Neural cell (in vitro differentiated cells): ENCODE results near the gene EFS.

Experiments used
- EP300 ChIP-seq: fragments of 450-650 bp; conservative IDR thresholded peaks from 2 replicates; pipeline ENCODE4 v1.6.1; 2014; ENCODE audit warnings: antibody characterized with exemption, mild to moderate bottlenecking, moderate library complexity; ENCODE audit not compliant: poor library complexity, severe bottlenecking
- EZH2 ChIP-seq: fragments of 200-600, 300-800 bp; shearing (Covaris generic), sonication (generic); IDR thresholded peaks from 2 replicates; pipeline ENCODE4 v1.6.1; 2014; ENCODE audit warnings: antibody characterized with exemption, low read length, borderline replicate concordance, mild to moderate bottlenecking; ENCODE audit not compliant: insufficient read depth, poor library complexity, severe bottlenecking
- MXI1 ChIP-seq: fragments of 450-650 bp; conservative IDR thresholded peaks from 2 replicates; pipeline ENCODE4 v1.6.1; 2014; ENCODE audit warnings: antibody characterized with exemption, mild to moderate bottlenecking; ENCODE audit not compliant: poor library complexity, severe bottlenecking
- POLR2AphosphoS5 ChIP-seq: IDR thresholded peaks from 2 replicates; pipeline ENCODE4 v1.6.1; 2012
- RAD21 ChIP-seq: fragments of 450-650 bp; conservative IDR thresholded peaks from 2 replicates; pipeline ENCODE4 v1.6.1; 2014; ENCODE audit warnings: antibody characterized with exemption, mild to moderate bottlenecking, moderate library complexity
- SMC3 ChIP-seq: fragments of 450-650 bp; conservative IDR thresholded peaks from 2 replicates; pipeline ENCODE4 v1.6.1; 2014; ENCODE audit warnings: antibody characterized with exemption, mild to moderate bottlenecking, moderate library complexity; ENCODE audit not compliant: poor library complexity
- TAF1 ChIP-seq: IDR thresholded peaks from 2 replicates; pipeline ENCODE4 v1.6.1; 2012; ENCODE audit warnings: low read depth
- TF ChIP-seq, protein P1 (sequence below): fragments of 450-650 bp; IDR thresholded peaks from 2 replicates; pipeline ENCODE4 v1.5.1; 2014; ENCODE audit warnings: antibody characterized with exemption, mild to moderate bottlenecking, moderate library complexity; ENCODE audit not compliant: poor library complexity, severe bottlenecking
- TF ChIP-seq, protein P2 (sequence below): IDR thresholded peaks from 2 replicates; pipeline ENCODE4 v1.6.1; 2012; ENCODE audit warnings: borderline replicate concordance

DNA sequence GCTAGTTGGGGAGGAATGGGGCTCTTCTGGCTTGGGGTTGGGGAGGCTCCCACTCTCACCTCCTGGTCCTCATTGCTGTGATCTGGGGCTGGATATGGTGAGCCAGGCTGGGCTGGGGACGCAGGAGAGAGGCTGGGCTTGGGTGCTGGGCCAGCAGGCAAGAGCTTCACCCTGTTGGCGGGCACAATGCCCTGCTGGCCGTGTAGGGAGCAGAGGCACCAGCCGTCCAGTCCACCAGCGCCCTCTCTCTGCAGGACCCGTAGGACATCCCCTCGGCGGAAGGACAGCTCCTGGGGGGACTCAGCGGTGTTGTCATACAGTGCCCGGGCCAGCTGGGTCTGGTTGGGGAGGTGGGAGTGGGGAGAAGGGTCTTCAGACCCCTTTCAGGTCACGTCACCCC is 4.5 kb downstream of the EFS start:
- TF ChIP-seq POLR2AphosphoS5 (no peak), EZH2 (no peak), RAD21 (no peak), MXI1 (no peak), EP300 (no peak), SMC3 (no peak), TAF1 (no peak)
- TF ChIP-seq, protein P1, sequence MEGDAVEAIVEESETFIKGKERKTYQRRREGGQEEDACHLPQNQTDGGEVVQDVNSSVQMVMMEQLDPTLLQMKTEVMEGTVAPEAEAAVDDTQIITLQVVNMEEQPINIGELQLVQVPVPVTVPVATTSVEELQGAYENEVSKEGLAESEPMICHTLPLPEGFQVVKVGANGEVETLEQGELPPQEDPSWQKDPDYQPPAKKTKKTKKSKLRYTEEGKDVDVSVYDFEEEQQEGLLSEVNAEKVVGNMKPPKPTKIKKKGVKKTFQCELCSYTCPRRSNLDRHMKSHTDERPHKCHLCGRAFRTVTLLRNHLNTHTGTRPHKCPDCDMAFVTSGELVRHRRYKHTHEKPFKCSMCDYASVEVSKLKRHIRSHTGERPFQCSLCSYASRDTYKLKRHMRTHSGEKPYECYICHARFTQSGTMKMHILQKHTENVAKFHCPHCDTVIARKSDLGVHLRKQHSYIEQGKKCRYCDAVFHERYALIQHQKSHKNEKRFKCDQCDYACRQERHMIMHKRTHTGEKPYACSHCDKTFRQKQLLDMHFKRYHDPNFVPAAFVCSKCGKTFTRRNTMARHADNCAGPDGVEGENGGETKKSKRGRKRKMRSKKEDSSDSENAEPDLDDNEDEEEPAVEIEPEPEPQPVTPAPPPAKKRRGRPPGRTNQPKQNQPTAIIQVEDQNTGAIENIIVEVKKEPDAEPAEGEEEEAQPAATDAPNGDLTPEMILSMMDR: no peak
- TF ChIP-seq, protein P2, sequence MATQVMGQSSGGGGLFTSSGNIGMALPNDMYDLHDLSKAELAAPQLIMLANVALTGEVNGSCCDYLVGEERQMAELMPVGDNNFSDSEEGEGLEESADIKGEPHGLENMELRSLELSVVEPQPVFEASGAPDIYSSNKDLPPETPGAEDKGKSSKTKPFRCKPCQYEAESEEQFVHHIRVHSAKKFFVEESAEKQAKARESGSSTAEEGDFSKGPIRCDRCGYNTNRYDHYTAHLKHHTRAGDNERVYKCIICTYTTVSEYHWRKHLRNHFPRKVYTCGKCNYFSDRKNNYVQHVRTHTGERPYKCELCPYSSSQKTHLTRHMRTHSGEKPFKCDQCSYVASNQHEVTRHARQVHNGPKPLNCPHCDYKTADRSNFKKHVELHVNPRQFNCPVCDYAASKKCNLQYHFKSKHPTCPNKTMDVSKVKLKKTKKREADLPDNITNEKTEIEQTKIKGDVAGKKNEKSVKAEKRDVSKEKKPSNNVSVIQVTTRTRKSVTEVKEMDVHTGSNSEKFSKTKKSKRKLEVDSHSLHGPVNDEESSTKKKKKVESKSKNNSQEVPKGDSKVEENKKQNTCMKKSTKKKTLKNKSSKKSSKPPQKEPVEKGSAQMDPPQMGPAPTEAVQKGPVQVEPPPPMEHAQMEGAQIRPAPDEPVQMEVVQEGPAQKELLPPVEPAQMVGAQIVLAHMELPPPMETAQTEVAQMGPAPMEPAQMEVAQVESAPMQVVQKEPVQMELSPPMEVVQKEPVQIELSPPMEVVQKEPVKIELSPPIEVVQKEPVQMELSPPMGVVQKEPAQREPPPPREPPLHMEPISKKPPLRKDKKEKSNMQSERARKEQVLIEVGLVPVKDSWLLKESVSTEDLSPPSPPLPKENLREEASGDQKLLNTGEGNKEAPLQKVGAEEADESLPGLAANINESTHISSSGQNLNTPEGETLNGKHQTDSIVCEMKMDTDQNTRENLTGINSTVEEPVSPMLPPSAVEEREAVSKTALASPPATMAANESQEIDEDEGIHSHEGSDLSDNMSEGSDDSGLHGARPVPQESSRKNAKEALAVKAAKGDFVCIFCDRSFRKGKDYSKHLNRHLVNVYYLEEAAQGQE: no peak
